ENCODE measurements around the gene MRPL9.

MRPL9 gene

DNA sequence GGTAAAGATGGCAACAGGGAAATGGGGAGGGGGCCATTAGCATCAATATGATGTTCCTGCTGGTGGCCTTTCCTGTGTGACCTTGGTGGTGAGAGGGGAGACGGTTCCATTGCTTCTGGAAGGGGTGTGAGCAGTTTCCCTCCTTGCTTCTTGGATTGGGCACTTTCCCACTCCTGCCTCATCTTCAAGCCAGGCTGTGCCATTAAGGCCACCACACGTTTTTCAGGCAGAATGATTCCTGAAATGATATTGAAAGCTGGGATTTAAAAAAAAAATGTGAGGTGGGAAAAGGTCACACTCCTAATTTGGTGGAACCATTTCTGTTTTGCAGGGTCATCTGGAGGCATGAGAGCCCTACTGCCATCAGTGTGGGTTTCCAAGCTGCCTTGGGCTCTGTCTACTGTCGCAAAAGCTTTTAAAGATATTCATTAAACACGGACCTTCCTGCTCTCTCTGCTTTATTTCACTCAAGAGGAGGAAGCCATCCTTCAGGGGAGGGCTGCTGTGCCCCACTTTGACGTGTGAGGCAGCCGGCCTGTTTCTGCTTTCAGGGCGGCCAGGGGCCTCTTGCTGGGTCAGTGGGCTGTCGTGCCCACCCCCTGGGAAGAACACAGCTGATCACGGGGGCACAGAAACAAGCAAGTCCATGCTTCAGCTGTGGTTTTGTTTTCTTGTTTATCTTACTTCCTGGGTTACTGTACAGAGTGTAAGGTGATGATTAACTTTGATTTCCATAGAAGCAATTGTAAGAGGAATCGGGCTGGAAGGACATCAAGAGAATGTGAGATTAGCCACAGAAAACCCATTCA, 33.9 kb downstream of the MRPL9 start:
- Histone ChIP-seq H3K27me3 (ENCODE audit: low read depth, low read length) (peaks cover 18% of the 10 kb centered on the region), H3K27ac (ENCODE audit: low read length) (no peak overlapping the region), H3K4me2 (ENCODE audit: low read length) (no peak overlapping the region), H3K36me3 (replicated peaks; ENCODE audit: low read depth, low read length) (no peaks in the 10 kb centered on the region), H3K9ac (ENCODE audit: low read length) (no peak overlapping the region), H3K4me3 (ENCODE audit: low read length) (no peak overlapping the region), H3K9me3 (ENCODE audit: insufficient read depth, low read length) (no peaks in the 10 kb centered on the region), H4K20me1 (ENCODE audit: insufficient read depth, low read length) (no peaks in the 10 kb centered on the region), H2AFZ (ENCODE audit: low read depth, low read length) (no peak overlapping the region), H3K4me1 (ENCODE audit: low read length) (no peaks in the 10 kb centered on the region), H3K79me2 (ENCODE audit: low read length) (no peaks in the 10 kb centered on the region)
- TF ChIP-seq, protein P1, sequence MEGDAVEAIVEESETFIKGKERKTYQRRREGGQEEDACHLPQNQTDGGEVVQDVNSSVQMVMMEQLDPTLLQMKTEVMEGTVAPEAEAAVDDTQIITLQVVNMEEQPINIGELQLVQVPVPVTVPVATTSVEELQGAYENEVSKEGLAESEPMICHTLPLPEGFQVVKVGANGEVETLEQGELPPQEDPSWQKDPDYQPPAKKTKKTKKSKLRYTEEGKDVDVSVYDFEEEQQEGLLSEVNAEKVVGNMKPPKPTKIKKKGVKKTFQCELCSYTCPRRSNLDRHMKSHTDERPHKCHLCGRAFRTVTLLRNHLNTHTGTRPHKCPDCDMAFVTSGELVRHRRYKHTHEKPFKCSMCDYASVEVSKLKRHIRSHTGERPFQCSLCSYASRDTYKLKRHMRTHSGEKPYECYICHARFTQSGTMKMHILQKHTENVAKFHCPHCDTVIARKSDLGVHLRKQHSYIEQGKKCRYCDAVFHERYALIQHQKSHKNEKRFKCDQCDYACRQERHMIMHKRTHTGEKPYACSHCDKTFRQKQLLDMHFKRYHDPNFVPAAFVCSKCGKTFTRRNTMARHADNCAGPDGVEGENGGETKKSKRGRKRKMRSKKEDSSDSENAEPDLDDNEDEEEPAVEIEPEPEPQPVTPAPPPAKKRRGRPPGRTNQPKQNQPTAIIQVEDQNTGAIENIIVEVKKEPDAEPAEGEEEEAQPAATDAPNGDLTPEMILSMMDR (IDR thresholded peaks at IDR 0.05; ENCODE audit: low read depth, low read length), result no peak
- TF ChIP-seq EZH2phosphoT487 (IDR thresholded peaks at IDR 0.05; ENCODE audit: low read depth), result no peak

GRCh38 chr1:151728151-151729054, 34.9 kb downstream of the MRPL9 start:
- Histone ChIP-seq H3K27ac (ENCODE audit: low read length) (no peak overlapping the region), H3K4me3 (ENCODE audit: low read length) (no peak overlapping the region), H2AFZ (ENCODE audit: low read depth, low read length) (no peak overlapping the region), H3K27me3 (ENCODE audit: low read depth, low read length) (peaks cover 20% of the 10 kb centered on the region), H3K79me2 (ENCODE audit: low read length) (no peaks in the 10 kb centered on the region), H3K9me3 (ENCODE audit: insufficient read depth, low read length) (no peaks in the 10 kb centered on the region), H3K9ac (ENCODE audit: low read length) (no peak overlapping the region), H4K20me1 (ENCODE audit: insufficient read depth, low read length) (no peaks in the 10 kb centered on the region), H3K36me3 (replicated peaks; ENCODE audit: low read depth, low read length) (no peaks in the 10 kb centered on the region), H3K4me1 (ENCODE audit: low read length) (no peaks in the 10 kb centered on the region), H3K4me2 (ENCODE audit: low read length) (no peak overlapping the region)
- TF ChIP-seq, protein P1 (IDR thresholded peaks at IDR 0.05; ENCODE audit: low read depth, low read length), result no peak
- TF ChIP-seq EZH2phosphoT487 (IDR thresholded peaks at IDR 0.05; ENCODE audit: low read depth), result no peak

DNA sequence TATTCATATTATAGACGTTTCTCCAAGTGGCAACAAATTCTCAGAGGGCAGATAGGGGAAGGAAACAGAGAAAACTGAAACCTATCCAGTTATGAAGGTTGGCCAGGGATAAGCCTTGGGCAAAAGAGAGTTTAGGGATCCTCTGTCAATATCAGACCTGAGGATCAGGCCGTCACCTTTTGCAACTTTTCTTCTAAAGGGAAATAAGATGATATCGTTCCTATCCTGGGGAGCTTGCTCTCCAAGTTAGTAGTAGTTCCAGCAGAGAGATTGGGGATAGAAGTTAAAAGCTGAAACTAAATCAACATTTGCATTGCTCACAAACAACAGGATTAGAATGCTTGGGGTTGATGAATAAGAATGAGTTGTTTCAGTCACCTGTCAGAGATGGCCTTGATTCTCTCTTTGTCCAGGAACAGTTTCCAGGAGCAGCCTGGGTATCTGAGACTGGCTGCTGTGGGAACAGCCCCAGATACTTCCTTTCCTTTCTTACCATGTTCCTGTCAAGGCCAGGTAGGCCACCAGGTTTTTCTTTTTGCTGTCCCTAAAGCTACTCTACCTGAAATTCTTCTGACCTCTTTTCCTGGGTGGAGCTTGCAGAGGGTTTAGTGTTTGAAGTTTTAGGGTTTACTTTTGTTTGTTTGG, 39.4 kb downstream of the MRPL9 start:
- H2AFZ ChIP-seq (ENCODE audit: low read depth, low read length), result no peak overlapping the region
- no peak overlapping the region for H3K9ac ChIP-seq (ENCODE audit: low read length)
- no peaks in the 10 kb centered on the region for H4K20me1 ChIP-seq (ENCODE audit: insufficient read depth, low read length)
- TF ChIP-seq, protein P1 (IDR thresholded peaks at IDR 0.05; ENCODE audit: low read depth, low read length), result no peak
- TF ChIP-seq EZH2phosphoT487 (IDR thresholded peaks at IDR 0.05; ENCODE audit: low read depth), result no peak
- peaks cover 8% of the 10 kb centered on the region; the same call in 1 of the 2 replicates for H3K4me1 ChIP-seq (ENCODE audit: low read length)
- peaks cover 39% of the 10 kb centered on the region for H3K27me3 ChIP-seq (ENCODE audit: low read depth, low read length)
- no peak overlapping the region for H3K27ac ChIP-seq (ENCODE audit: low read length)
- H3K4me3 ChIP-seq (ENCODE audit: low read length), result no peak overlapping the region
- no peaks in the 10 kb centered on the region for H3K9me3 ChIP-seq (ENCODE audit: insufficient read depth, low read length)
- H3K79me2 ChIP-seq (ENCODE audit: low read length), result no peaks in the 10 kb centered on the region
- no peak overlapping the region for H3K4me2 ChIP-seq (ENCODE audit: low read length)
- H3K36me3 ChIP-seq (replicated peaks; ENCODE audit: low read depth, low read length), result no peaks in the 10 kb centered on the region
